Endothelial cell of umbilical vein (primary cell): ENCODE measurements around the gene TMTC1. TPM values are rescaled to one million over a fixed set of nuclear protein-coding genes. Genes with fewer than 3 reads are reported as not detected.

Source experiments
- BruUV-seq: library from RNA; stranded (reverse); fragments of 400-500 nt; replicated peaks from 2 replicates; lab custom pipeline; 2021; lab: Mats Ljungman, UMichigan
- CTCF ChIA-PET: fragments of 300-600, 350-600 bp; sonication (Branson Sonifier 250); formaldehyde crosslinking; loops from one replicate; lab custom pipeline; 2021; ENCODE audit warnings: antibody characterized with exemption, inconsistent platforms; lab: Charles Lee
- POLR2A ChIA-PET: fragments of 300-600, 350-600 bp; sonication (Branson Sonifier 250); formaldehyde crosslinking; loops from one replicate; lab custom pipeline; 2021; ENCODE audit warnings: antibody characterized with exemption, inconsistent platforms; lab: Charles Lee
- DNase-seq: peaks from one replicate; pipeline ENCODE4 v3.0.0-alpha.2; 2011; ENCODE audit warnings: low read depth, low spot score
- FAIRE-seq: peaks from 2 replicates; lab custom pipeline; 2011; peaks lifted over from hg19 to GRCh38; lab: Jason Lieb, UNC
- H2AFZ ChIP-seq: 2 replicates; pipeline ENCODE4 v1.6.0; 2012; ENCODE audit warnings: low read depth, low read length, control low read depth, inconsistent platforms
- H3K27ac ChIP-seq: 2 replicates; pipeline ENCODE4 v1.5.1; 2011; ENCODE audit warnings: low read depth, mild to moderate bottlenecking, control low read depth, low read length, moderate library complexity; ENCODE audit not compliant: insufficient read depth
- H3K27me3 ChIP-seq, 2 experiments: 2 replicates each; pipeline versions ENCODE4 v1.6.0 to v1.6.1; 2011; ENCODE audit warnings: low read length in 2 of 2, mixed read lengths in 1 of 2; ENCODE audit not compliant: control insufficient read depth in 2 of 2, insufficient read depth in 2 of 2
- H3K36me3 ChIP-seq, 2 experiments: 2 replicates in 1 of 2; 3 replicates in 1 of 2; pipeline ENCODE4 v1.5.1; 2011; ENCODE audit warnings: low read length in 2 of 2, mild to moderate bottlenecking in 1 of 2, moderate library complexity in 1 of 2; ENCODE audit not compliant: control insufficient read depth in 2 of 2, insufficient read depth in 2 of 2; ENCODE audit errors: extremely low read depth in 1 of 2
- H3K4me1 ChIP-seq: 3 replicates; pipeline ENCODE4 v1.5.1; 2011; ENCODE audit warnings: mild to moderate bottlenecking, low read length; ENCODE audit not compliant: control insufficient read depth, insufficient read depth; ENCODE audit errors: extremely low read depth
- H3K4me2 ChIP-seq: 2 replicates; pipeline ENCODE4 v1.6.1; 2011; ENCODE audit warnings: low read length, control low read depth, mixed read lengths; ENCODE audit not compliant: insufficient read depth
- H3K4me3 ChIP-seq, 3 experiments: fragments of 200-600 bp in 1 of 3; sonication (generic), shearing (Covaris generic) in 1 of 3; replicated peaks in 1 of 3; 2 replicates each; pipeline ENCODE4 v1.5.1; 2011 to 2016; ENCODE audit warnings: control low read depth in 3 of 3, low read length in 3 of 3, mild to moderate bottlenecking in 2 of 3, inconsistent platforms in 1 of 3, low read depth in 1 of 3, moderate library complexity in 1 of 3; ENCODE audit not compliant: insufficient read depth in 1 of 3
- H3K79me2 ChIP-seq: 2 replicates; pipeline ENCODE4 v1.6.0; 2012; ENCODE audit warnings: low read length, inconsistent platforms; ENCODE audit not compliant: control insufficient read depth, insufficient read depth
- H3K9ac ChIP-seq: replicated peaks from 2 replicates; pipeline ENCODE3; 2011; ENCODE audit warnings: low read length, control low read depth; ENCODE audit not compliant: insufficient read depth; ENCODE audit errors: extremely low read depth
- H3K9me1 ChIP-seq: replicated peaks from 3 replicates; pipeline ENCODE4 v1.6.0; 2011; ENCODE audit warnings: mild to moderate bottlenecking, low read length; ENCODE audit not compliant: control insufficient read depth, insufficient read depth; ENCODE audit errors: extremely low read depth
- H3K9me3 ChIP-seq: replicated peaks from 2 replicates; pipeline ENCODE4 v1.5.1; 2012; ENCODE audit warnings: low read length, inconsistent platforms; ENCODE audit not compliant: control insufficient read depth, insufficient read depth
- H4K20me1 ChIP-seq: replicated peaks from 2 replicates; pipeline ENCODE3; 2011; ENCODE audit warnings: mild to moderate bottlenecking, low read length; ENCODE audit not compliant: control insufficient read depth, insufficient read depth; ENCODE audit errors: extremely low read depth
- EZH2 ChIP-seq: IDR thresholded peaks from 2 replicates; pipeline ENCODE4 v1.6.1; 2012; ENCODE audit warnings: borderline replicate concordance, low read depth, mild to moderate bottlenecking, moderate library complexity, low read length, inconsistent platforms; ENCODE audit not compliant: severe bottlenecking
- FOS ChIP-seq: IDR thresholded peaks from 2 replicates; pipeline ENCODE4 v1.6.1; 2011; ENCODE audit warnings: mild to moderate bottlenecking, low read length, moderate library complexity, borderline replicate concordance; ENCODE audit not compliant: insufficient read depth
- GATA2 ChIP-seq: IDR thresholded peaks from 2 replicates; pipeline ENCODE4 v1.7.0; 2011; ENCODE audit warnings: low read depth, mild to moderate bottlenecking, moderate library complexity, mixed read lengths, low read length; ENCODE audit not compliant: insufficient read length, insufficient read depth
- JUN ChIP-seq: IDR thresholded peaks from 2 replicates; pipeline ENCODE4 v1.6.1; 2011; ENCODE audit warnings: borderline replicate concordance, low read depth; ENCODE audit not compliant: insufficient read length, insufficient read depth
- MYC ChIP-seq: IDR thresholded peaks from one replicate; pipeline ENCODE4 v1.6.1; 2011; ENCODE audit warnings: mild to moderate bottlenecking, low read depth, low read length
- POLR2A ChIP-seq: IDR thresholded peaks from 2 replicates; pipeline ENCODE4 v1.6.1; 2012; ENCODE audit warnings: low read depth, mild to moderate bottlenecking, control low read depth, low read length
- POLR2AphosphoS5 ChIP-seq: IDR thresholded peaks from 2 replicates; pipeline ENCODE4 v1.6.1; 2012; ENCODE audit warnings: low read depth, mild to moderate bottlenecking, control low read depth, low read length, moderate library complexity; ENCODE audit not compliant: insufficient read depth
- dilution Hi-C: fragments of 300-500 bp; cut with MboI; formaldehyde crosslinking; loops from one replicate; pipeline ENCODE4 v1.15.0; 2019; ENCODE audit warnings: low sequenced_read_pairs; ENCODE audit not compliant: extremely low pct_ligation_motif_present
- intact Hi-C: fragments of 100-400 bp; cut with micrococcal nuclease; formaldehyde crosslinking; loops from one replicate; pipeline ENCODE4 v1.10.0; 2022
- polyA plus RNA-seq, 4 experiments: library from polyadenylated mRNA; depleted of rRNA in 3 of 4; stranded (reverse) in 3 of 4; unstranded in 1 of 4; fragments of >200 nt; gene quantifications; 2 replicates each; pipeline versions ENCODE4 v1.2.1 to v1.2.3, GENCODE V29; 2011 to 2012; ENCODE audit warnings: missing spikeins in 1 of 4
- total RNA-seq: library from RNA; stranded (reverse); gene quantifications from 2 replicates; pipeline ENCODE4 v1.2.3, GENCODE V29; 2021
- TF ChIP-seq, protein P1 (sequence below): IDR thresholded peaks from 2 replicates; pipeline ENCODE4 v1.6.1; 2011; ENCODE audit not compliant: insufficient read depth, insufficient read length
- TF ChIP-seq, protein P2 (sequence below), 2 donors: IDR thresholded peaks; 1 replicate in 1 of 2; 2 replicates in 1 of 2; pipeline ENCODE4 v1.5.1; 2011; ENCODE audit warnings: low read length in 2 of 2, mild to moderate bottlenecking in 2 of 2, moderate library complexity in 2 of 2, control low read depth in 1 of 2, inconsistent platforms in 1 of 2, low read depth in 1 of 2; ENCODE audit not compliant: insufficient read depth in 1 of 2; ENCODE audit errors: extremely low read depth in 1 of 2

TMTC1 gene
- total and polyA plus RNA-seq, 2 donors (not counting 3 experiments of a cell fraction or from before 2014, with no cell fraction given) = 5.4 to 5.9 TPM

DNA sequence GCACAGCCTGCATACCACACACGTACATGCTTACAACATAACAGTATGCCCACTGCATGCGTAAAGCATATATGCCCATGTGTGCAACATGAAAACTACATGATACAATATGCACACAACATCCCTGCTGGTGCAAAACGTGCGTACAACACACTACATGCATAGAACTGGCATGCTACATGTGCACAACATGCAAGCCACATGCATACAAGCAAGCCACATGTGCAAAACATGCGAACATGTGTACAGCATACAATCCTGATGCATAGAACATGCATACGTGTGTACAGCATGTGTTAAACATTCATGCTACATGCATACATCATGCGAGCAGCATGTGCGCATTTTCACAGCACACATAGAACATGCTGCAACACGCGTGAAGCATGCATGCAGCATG lies 8.4 kb upstream of the TMTC1 start:
- dilution Hi-C loops = no loop called here
- ChIA-PET POLR2A (no interaction called here), CTCF (no interaction called here)
- no TSS peak for BruUV-seq
- Histone ChIP-seq H3K79me2 (no peaks in the 10 kb centered on the region), H3K27me3 (no peaks in the 10 kb centered on the region), H3K9me1 (no peaks in the 10 kb centered on the region), H3K9me3 (no peaks in the 10 kb centered on the region), H3K9ac (no peak overlapping the region), H4K20me1 (no peaks in the 10 kb centered on the region), H3K27ac (no peak overlapping the region), H3K4me1 (no peaks in the 10 kb centered on the region), H2AFZ (no peak overlapping the region), H3K36me3 (no peaks in the 10 kb centered on the region), H3K4me3 (no peak overlapping the region), H3K4me2 (no peak overlapping the region)
- DNase-seq (no peak), FAIRE-seq (no peak)
- TF ChIP-seq, protein P1, sequence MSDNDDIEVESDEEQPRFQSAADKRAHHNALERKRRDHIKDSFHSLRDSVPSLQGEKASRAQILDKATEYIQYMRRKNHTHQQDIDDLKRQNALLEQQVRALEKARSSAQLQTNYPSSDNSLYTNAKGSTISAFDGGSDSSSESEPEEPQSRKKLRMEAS = no peak
- no peak for TF ChIP-seq POLR2AphosphoS5
- intact Hi-C loops = no loop called here

DNA sequence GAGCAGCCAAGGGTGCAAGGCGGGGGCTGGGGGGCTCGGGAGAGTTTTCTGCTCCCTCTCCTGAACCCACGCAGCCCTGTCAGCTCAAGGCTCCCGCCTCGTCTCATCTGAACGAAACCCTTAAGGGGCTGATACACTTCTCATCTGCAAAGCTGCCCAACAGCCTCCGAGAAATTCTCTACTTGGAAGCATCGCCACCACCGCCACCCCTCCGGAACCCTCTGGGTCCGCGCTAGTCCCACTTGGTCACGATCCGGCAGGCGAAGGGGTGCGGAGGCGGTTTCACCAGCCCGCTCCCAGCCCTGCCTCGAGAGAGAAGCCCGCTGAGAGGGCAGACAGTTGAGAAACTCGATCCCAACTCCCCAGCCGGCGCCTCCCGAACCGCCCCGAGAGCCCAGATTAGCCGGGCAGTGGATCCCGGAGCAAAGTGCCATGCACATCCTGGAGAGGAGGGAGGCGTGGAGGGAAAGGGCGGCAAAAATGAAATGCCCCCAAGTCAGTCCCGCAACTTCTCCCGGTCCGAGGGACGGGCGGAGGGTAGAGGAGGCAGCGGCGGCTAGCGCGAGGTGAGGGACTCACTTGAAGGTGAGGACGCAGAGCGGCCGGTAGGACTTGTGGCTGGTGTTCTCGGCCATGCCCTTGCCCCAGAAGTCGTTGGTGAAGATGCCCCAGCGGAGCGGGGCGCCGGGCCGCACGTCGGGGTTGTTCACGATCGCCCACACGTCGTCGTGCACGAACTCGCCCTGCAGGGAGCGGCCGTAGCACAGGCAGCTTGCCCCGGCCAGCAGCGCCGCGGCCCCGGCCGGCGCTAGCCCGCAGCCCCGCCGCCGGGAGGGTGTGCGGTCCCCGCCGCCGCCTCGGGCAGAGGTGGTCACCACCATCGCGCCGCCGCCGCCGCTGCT lies 620 bp downstream of the TMTC1 start:
- no peak for FAIRE-seq
- Histone ChIP-seq H3K4me3 (peak overlapping the region; percentile 44 to 71 (median 60)), H3K79me2 (no peaks in the 10 kb centered on the region), H3K9ac (peak overlapping the region; percentile 34), H3K27ac (no peak overlapping the region), H3K9me1 (no peaks in the 10 kb centered on the region), H2AFZ (peak overlapping the region; percentile 99), H3K4me1 (peaks cover 16% of the 10 kb centered on the region), H3K27me3 (peaks cover 4 to 15% of the 10 kb centered on the region in 2 experiments), H3K36me3 (no peaks in the 10 kb centered on the region), H4K20me1 (no peaks in the 10 kb centered on the region), H3K4me2 (peak overlapping the region; percentile 91), H3K9me3 (no peaks in the 10 kb centered on the region)
- TF ChIP-seq POLR2A = no peak
- TF ChIP-seq, protein P1 = no peak
- no peak for TF ChIP-seq EZH2
- TF ChIP-seq JUN = no peak
- no peak for TF ChIP-seq GATA2
- TF ChIP-seq MYC = no peak
- TF ChIP-seq, protein P2, sequence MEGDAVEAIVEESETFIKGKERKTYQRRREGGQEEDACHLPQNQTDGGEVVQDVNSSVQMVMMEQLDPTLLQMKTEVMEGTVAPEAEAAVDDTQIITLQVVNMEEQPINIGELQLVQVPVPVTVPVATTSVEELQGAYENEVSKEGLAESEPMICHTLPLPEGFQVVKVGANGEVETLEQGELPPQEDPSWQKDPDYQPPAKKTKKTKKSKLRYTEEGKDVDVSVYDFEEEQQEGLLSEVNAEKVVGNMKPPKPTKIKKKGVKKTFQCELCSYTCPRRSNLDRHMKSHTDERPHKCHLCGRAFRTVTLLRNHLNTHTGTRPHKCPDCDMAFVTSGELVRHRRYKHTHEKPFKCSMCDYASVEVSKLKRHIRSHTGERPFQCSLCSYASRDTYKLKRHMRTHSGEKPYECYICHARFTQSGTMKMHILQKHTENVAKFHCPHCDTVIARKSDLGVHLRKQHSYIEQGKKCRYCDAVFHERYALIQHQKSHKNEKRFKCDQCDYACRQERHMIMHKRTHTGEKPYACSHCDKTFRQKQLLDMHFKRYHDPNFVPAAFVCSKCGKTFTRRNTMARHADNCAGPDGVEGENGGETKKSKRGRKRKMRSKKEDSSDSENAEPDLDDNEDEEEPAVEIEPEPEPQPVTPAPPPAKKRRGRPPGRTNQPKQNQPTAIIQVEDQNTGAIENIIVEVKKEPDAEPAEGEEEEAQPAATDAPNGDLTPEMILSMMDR (IDR thresholded peaks at IDR 0.05; ENCODE audit: extremely low read depth in 1 of 2, insufficient read depth in 1 of 2, low read depth in 1 of 2, low read length in 2 of 2) = no peak
- no peak for TF ChIP-seq FOS
- TF ChIP-seq POLR2AphosphoS5 = no peak
- BruUV-seq = no TSS peak
- intact Hi-C loops = loop anchor here (1.0 to 10.0 kb wide), 5 partner anchors 188 to 1024 kb away; no protein-coding TSS in a partner anchor
- peak; percentile 49 for DNase-seq
- POLR2A ChIA-PET = no interaction called here
- CTCF ChIA-PET = interaction anchor here (1.0 to 1.2 kb wide), 3 partner anchors 17 to 230 kb away, joined by 3 to 4 read pairs (median 4); no protein-coding TSS in a partner anchor
- dilution Hi-C loops = no loop called here
